Heart left ventricle (tissue), 16 donors: Measurements from ENCODE around the gene JAK2. TPM values are rescaled to one million over a fixed set of nuclear protein-coding genes. Genes with fewer than 3 reads are reported as not detected.
A peak's percentile ranks its signal among the peaks of the same experiment; 100 is the strongest.

ENCODE experiments used
- ATAC-seq, 4 donors: fragments of 200-7000 bp; cut with Tn5 transposase; one replicate each; pipeline ENCODE4 v1.9.1; 2020 to 2022; ENCODE audit warnings: moderate library complexity in 4 of 4, mild to moderate bottlenecking in 3 of 4, moderate number of reproducible peaks in 1 of 4
- DNase-seq, 5 donors: peaks; one replicate each; pipeline ENCODE4 v3.0.0-alpha.2; 2020
- H3K27ac ChIP-seq, 12 donors: fragments of 200-600 bp; sonication (generic) in 4 of 12; one replicate each; pipeline versions ENCODE4 v1.5.0 to v1.8.0; 2016 to 2022; ENCODE audit warnings: mild to moderate bottlenecking in 2 of 12
- H3K27me3 ChIP-seq, 9 donors: fragments of 200-600 bp; sonication (generic) in 2 of 9; one replicate each; pipeline versions ENCODE4 v1.5.1 to v1.8.0; 2016 to 2022; ENCODE audit warnings: mild to moderate bottlenecking in 3 of 9
- H3K36me3 ChIP-seq, 9 donors: fragments of 200-600 bp; sonication (generic) in 2 of 9; one replicate each; pipeline versions ENCODE4 v1.5.0 to v1.8.0; 2018 to 2022; ENCODE audit warnings: mild to moderate bottlenecking in 2 of 9
- H3K4me1 ChIP-seq, 12 donors: fragments of 200-600 bp; sonication (generic) in 4 of 12; one replicate each; pipeline versions ENCODE4 v1.5.0 to v1.8.0; 2016 to 2022; ENCODE audit warnings: mild to moderate bottlenecking in 3 of 12
- H3K4me3 ChIP-seq, 12 donors: fragments of 200-600 bp; sonication (generic) in 4 of 12; one replicate each; pipeline versions ENCODE4 v1.5.0 to v1.8.0; 2017 to 2022; ENCODE audit warnings: mild to moderate bottlenecking in 9 of 12, moderate library complexity in 4 of 12
- H3K9me3 ChIP-seq, 12 donors: fragments of 200-600 bp; sonication (generic) in 4 of 12; one replicate each; pipeline versions ENCODE4 v1.5.0 to v1.8.0; 2016 to 2022; ENCODE audit warnings: mild to moderate bottlenecking in 1 of 12
- CTCF ChIP-seq, 12 donors: fragments of 200-600 bp; sonication (generic) in 4 of 12; IDR thresholded peaks; one replicate each; pipeline versions ENCODE4 v1.5.0 to v1.8.0; 2018 to 2022; ENCODE audit warnings: antibody characterized with exemption in 12 of 12, mild to moderate bottlenecking in 5 of 12
- POLR2A ChIP-seq, 2 donors: fragments of 450-650 bp; IDR thresholded peaks; one replicate each; pipeline ENCODE4 v1.6.1; 2017; ENCODE audit warnings: antibody characterized with exemption in 2 of 2, mild to moderate bottlenecking in 2 of 2, moderate library complexity in 2 of 2
- WGBS, 4 donors: extraction: QIAGEN DNeasy Blood & Tissue Kit in 2 of 4; methylation state at CpG; one replicate each; pipeline versions ENCODE4 v1.1.5 to v1.1.7; 2013 to 2018; 5-methylcytosine and 5-hydroxymethylcytosine counted together
- intact Hi-C, 10 donors: fragments of 100-400 bp; cut with DNase I; formaldehyde crosslinking; loops; one replicate each; pipeline versions ENCODE4 v1.11.1 to v1.14.2; 2022
- polyA plus RNA-seq, 2 donors: library from polyadenylated mRNA; stranded (reverse); fragments of 200-250 nt; gene quantifications; one replicate each; pipeline ENCODE4 v1.2.3, GENCODE V29; 2013
- total RNA-seq, 9 donors: library from RNA; depleted of rRNA in 2 of 9; stranded (reverse); fragments of >200 nt in 2 of 9; fragmentation: NEBNext Ultra II Directional in 3 of 9; extraction: Animal tissue kit (Norgen Biotek cat#: 25700) in 3 of 9; gene quantifications; one replicate each; pipeline versions ENCODE4 v1.1.0 to v1.2.4, GENCODE V29; 2016 to 2023
- donor health status: ischemic (EF 13 %, LVEDD 7.1; RV severe dilation, severe dysfunction).
- donor health status: healthy with polysubstance abuse.
- donor health status: DM: no; HTN: yes; CAD: no.
- donor health status: DM: no; HTN: no; CAD: no.
- donor health status: ischemic (EF 25% LVEDD 6.9; RV normal size, moderate dysfunction).
- donor health status: ischemic (EF 25% LVEDD 5.7; RV mildly dilated, moderate dysfunction).
- donor health status: healthy.
- donor health status: DM: yes; HTN: yes; CAD: no.
- donor health status: ischemic (EF 35%, LVEDD 5.7; RV mildly dilated, moderate dysfunction).
- donor health status: nonischemic (EF 11% LVEDD 7.7; RV severe dilation, severe dysfunction).
- donor health status: DM: yes; HTN: yes; CAD: no.
- donor health status: PGD.
- donor health status: ischemic (EF 29% LVEDD 5.4; RV normal size, mild dysfunction).
- donor health status: nonischemic (EF 23%, LVEDD 6.1; RV moderate dilation, normal function).

Gene JAK2
- total and polyA plus RNA-seq, 11 donors: 4.3 to 62.9 (median 27.9) TPM

- intact Hi-C loops: no loop called here
- TF ChIP-seq POLR2A (IDR thresholded peaks at IDR 0.05): no peak
- no peak for TF ChIP-seq CTCF (IDR thresholded peaks at IDR 0.05)
- Histone ChIP-seq H3K27me3 (no peaks in the 10 kb centered on the region), H3K4me1 (no peaks in the 10 kb centered on the region), H3K4me3 (no peak overlapping the region), H3K27ac (no peak overlapping the region), H3K36me3 (peaks cover 2 to 47% (median 26%) of the 10 kb centered on the region in 9 donors), H3K9me3 (peaks cover 0 to 25% (median 0%) of the 10 kb centered on the region in 12 donors)
- 98 to 100% (median 98%) methylated on average over 17 to 50 of the region's 50 CpGs for WGBS, 4 donors
- peak in 2 of 5 donors; percentile 21 to 25 for DNase-seq
- ATAC-seq: peak in 2 of 4 donors; percentile 24 to 37
These were observed 126.0 kb downstream of the JAK2 start for GRCh38 chr9:5110867-5111681.

- Histone ChIP-seq H3K36me3 (peaks cover 2 to 47% (median 26%) of the 10 kb centered on the region in 9 donors), H3K9me3 (peaks cover 0 to 19% (median 0%) of the 10 kb centered on the region in 12 donors), H3K27ac (no peak overlapping the region), H3K4me1 (no peaks in the 10 kb centered on the region), H3K4me3 (no peak overlapping the region), H3K27me3 (no peaks in the 10 kb centered on the region)
- WGBS, 4 donors: 96 to 100% (median 98%) methylated on average over 10 to 28 of the region's 28 CpGs
- TF ChIP-seq POLR2A (IDR thresholded peaks at IDR 0.05): no peak
- no peak for TF ChIP-seq CTCF (IDR thresholded peaks at IDR 0.05)
- ATAC-seq (peak in 1 of 4 donors; percentile 25), DNase-seq (no peak)
- intact Hi-C loops: no loop called here
These were observed 126.6 kb downstream of the JAK2 start for GRCh38 chr9:5111696-5112095.

GRCh38 chr9:5112109-5112592, 127.1 kb downstream of the JAK2 start:
- intact Hi-C loops: no loop called here
- Histone ChIP-seq H3K36me3 (peaks cover 2 to 48% (median 26%) of the 10 kb centered on the region in 9 donors), H3K4me3 (no peak overlapping the region), H3K27me3 (no peaks in the 10 kb centered on the region), H3K4me1 (no peaks in the 10 kb centered on the region), H3K27ac (no peak overlapping the region), H3K9me3 (peaks cover 0 to 15% (median 0%) of the 10 kb centered on the region in 12 donors)
- no peak for ATAC-seq
- peak in 1 of 5 donors; percentile 16 for DNase-seq
- WGBS, 4 donors: 97 to 98% (median 97%) methylated on average over 21 to 30 of the region's 30 CpGs
- no peak for TF ChIP-seq POLR2A (IDR thresholded peaks at IDR 0.05)
- no peak for TF ChIP-seq CTCF (IDR thresholded peaks at IDR 0.05)

GRCh38 chr9:5112646-5113045, 127.6 kb downstream of the JAK2 start:
- DNase-seq: peak in 1 of 5 donors; percentile 19
- no peak for ATAC-seq
- Histone ChIP-seq H3K27ac (no peak overlapping the region), H3K27me3 (no peaks in the 10 kb centered on the region), H3K9me3 (peaks cover 0 to 11% (median 0%) of the 10 kb centered on the region in 12 donors), H3K36me3 (peaks cover 1 to 46% (median 26%) of the 10 kb centered on the region in 9 donors), H3K4me1 (no peaks in the 10 kb centered on the region), H3K4me3 (no peak overlapping the region)
- intact Hi-C loops: no loop called here
- WGBS, 4 donors: 85 to 98% (median 95%) methylated on average over 20 of the region's 20 CpGs
- no peak for TF ChIP-seq POLR2A (IDR thresholded peaks at IDR 0.05)
- no peak for TF ChIP-seq CTCF (IDR thresholded peaks at IDR 0.05)
